ENCODE results near the gene CXCL14. TPM values are rescaled to one million over a fixed set of nuclear protein-coding genes. Genes with fewer than 3 reads are reported as not detected.

Gene CXCL14
- total RNA-seq, 1 donor from 2014 or later, result 42.4 TPM

GRCh38 chr5:135601466-135601865 is 22.7 kb upstream of the CXCL14 start:
- no peak overlapping the region for H3K27ac ChIP-seq
- no peaks in the 10 kb centered on the region for H3K9me3 ChIP-seq
- H3K4me3 ChIP-seq, result no peak overlapping the region
- H3K4me1 ChIP-seq, result no peaks in the 10 kb centered on the region
- H3K27me3 ChIP-seq (ENCODE audit: low read depth), result no peaks in the 10 kb centered on the region
- intact Hi-C loops (cut with DNase I), result no loop called here
- TF ChIP-seq CTCF (IDR thresholded peaks at IDR 0.05), result no peak
- DNase-seq, result no peak
- H3K36me3 ChIP-seq, result no peaks in the 10 kb centered on the region
- ATAC-seq, result no peak

- ATAC-seq (no peak), DNase-seq (no peak)
- H3K4me3 ChIP-seq, result no peak overlapping the region
- no peak for TF ChIP-seq CTCF (IDR thresholded peaks at IDR 0.05)
- intact Hi-C loops (cut with DNase I), result no loop called here
- no peaks in the 10 kb centered on the region for H3K4me1 ChIP-seq
- no peaks in the 10 kb centered on the region for H3K36me3 ChIP-seq
- H3K27ac ChIP-seq, result no peak overlapping the region
- no peaks in the 10 kb centered on the region for H3K27me3 ChIP-seq (ENCODE audit: low read depth)
- H3K9me3 ChIP-seq, result no peaks in the 10 kb centered on the region
These were observed 22.2 kb upstream of the CXCL14 start for GRCh38 chr5:135600971-135601381.

GRCh38 chr5:135600152-135600570 is 21.4 kb upstream of the CXCL14 start:
- DNase-seq, result no peak

GRCh38 chr5:135599421-135600151 is 20.8 kb upstream of the CXCL14 start:
- ATAC-seq (no peak), DNase-seq (no peak)
- intact Hi-C loops (cut with DNase I), result no loop called here
- Histone ChIP-seq H3K4me1 (no peaks in the 10 kb centered on the region), H3K4me3 (no peak overlapping the region), H3K27ac (no peak overlapping the region), H3K27me3 (ENCODE audit: low read depth) (no peaks in the 10 kb centered on the region), H3K36me3 (no peaks in the 10 kb centered on the region), H3K9me3 (no peaks in the 10 kb centered on the region)
- no peak for TF ChIP-seq CTCF (IDR thresholded peaks at IDR 0.05)

More at GRCh38 chr5:135600152-135600570, 21.4 kb upstream of the CXCL14 start:
- no peaks in the 10 kb centered on the region for H3K9me3 ChIP-seq
- no peaks in the 10 kb centered on the region for H3K36me3 ChIP-seq
- H3K27me3 ChIP-seq (ENCODE audit: low read depth), result no peaks in the 10 kb centered on the region
- no peak for ATAC-seq
- no peak overlapping the region for H3K27ac ChIP-seq
- intact Hi-C loops (cut with DNase I), result no loop called here
- no peak for TF ChIP-seq CTCF (IDR thresholded peaks at IDR 0.05)
- H3K4me1 ChIP-seq, result no peaks in the 10 kb centered on the region
- H3K4me3 ChIP-seq, result no peak overlapping the region

GRCh38 chr5:135598691-135599395 is 20.1 kb upstream of the CXCL14 start:
- DNase-seq (no peak), ATAC-seq (no peak)
- no peak overlapping the region for H3K4me3 ChIP-seq
- no peaks in the 10 kb centered on the region for H3K9me3 ChIP-seq
- H3K36me3 ChIP-seq, result no peaks in the 10 kb centered on the region
- H3K4me1 ChIP-seq, result no peaks in the 10 kb centered on the region
- H3K27ac ChIP-seq, result no peak overlapping the region
- TF ChIP-seq CTCF (IDR thresholded peaks at IDR 0.05), result no peak
- no peaks in the 10 kb centered on the region for H3K27me3 ChIP-seq (ENCODE audit: low read depth)
- intact Hi-C loops (cut with DNase I), result no loop called here
